Measurements from ENCODE around the gene C19orf73. TPM values are rescaled to one million over a fixed set of nuclear protein-coding genes. Genes with fewer than 3 reads are reported as not detected.

The C19orf73 gene
- total and polyA plus RNA-seq, 9 of the 15 experiments (the other 6 are each of a cell fraction or from before 2014, with no cell fraction given), result 0.08 to 7.4 (median 1.4) TPM

DNA sequence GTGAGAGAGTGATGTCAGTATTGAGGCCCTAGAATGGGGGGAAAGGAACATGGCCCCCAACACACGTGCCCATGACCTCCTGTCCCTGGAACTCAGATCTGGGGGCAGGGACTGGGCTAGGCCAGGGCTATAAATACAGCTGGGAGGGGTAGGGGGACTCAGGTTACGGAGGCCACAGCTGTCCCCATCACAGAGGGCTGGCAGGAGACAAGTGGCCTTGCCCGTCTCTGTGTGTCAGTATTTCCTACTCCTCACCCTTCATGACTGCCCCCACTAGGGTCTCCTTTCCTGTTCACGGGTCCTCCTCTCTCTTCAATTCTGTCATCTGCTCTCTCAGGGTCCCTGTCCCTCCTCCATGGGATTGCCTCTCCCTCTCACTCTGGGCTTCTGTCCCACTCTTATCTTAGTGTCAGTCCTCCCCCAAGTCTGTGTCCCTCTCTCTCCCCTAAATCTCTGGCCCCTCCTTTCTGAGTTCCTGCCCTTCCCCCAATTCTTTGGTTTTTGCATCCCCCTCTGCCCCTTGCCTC, 36.9 kb upstream of the C19orf73 start (continued):
- TF ChIP-seq THRAP3 (IDR thresholded peaks at IDR 0.05; ENCODE audit: borderline replicate concordance), result no peak
- TF ChIP-seq, protein P1, sequence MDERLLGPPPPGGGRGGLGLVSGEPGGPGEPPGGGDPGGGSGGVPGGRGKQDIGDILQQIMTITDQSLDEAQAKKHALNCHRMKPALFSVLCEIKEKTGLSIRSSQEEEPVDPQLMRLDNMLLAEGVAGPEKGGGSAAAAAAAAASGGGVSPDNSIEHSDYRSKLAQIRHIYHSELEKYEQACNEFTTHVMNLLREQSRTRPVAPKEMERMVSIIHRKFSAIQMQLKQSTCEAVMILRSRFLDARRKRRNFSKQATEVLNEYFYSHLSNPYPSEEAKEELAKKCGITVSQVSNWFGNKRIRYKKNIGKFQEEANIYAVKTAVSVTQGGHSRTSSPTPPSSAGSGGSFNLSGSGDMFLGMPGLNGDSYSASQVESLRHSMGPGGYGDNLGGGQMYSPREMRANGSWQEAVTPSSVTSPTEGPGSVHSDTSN (CRISPR knock-in tag; IDR thresholded peaks at IDR 0.05; ENCODE audit: low read depth), result no peak
- TF ChIP-seq, protein P1 (tag; conservative IDR thresholded peaks at IDR 0.05; ENCODE audit: low read depth), result 0 out of 2 replicates have a peak, but pooled peaks have one; percentile 5
- TF ChIP-seq JUND (IDR thresholded peaks at IDR 0.05; ENCODE audit: borderline replicate concordance, low read depth, low read length), result 0 out of 2 replicates have a peak, but pooled peaks have one; percentile 8
- no peak; the same call in 2 of the 3 replicates for TF ChIP-seq JUND (tag; IDR thresholded peaks at IDR 0.05; ENCODE audit: borderline replicate concordance, low read depth, low read length)
- no peak for TF ChIP-seq FOXJ3 (CRISPR knock-in tag; IDR thresholded peaks at IDR 0.05)
- TF ChIP-seq ARID2 (IDR thresholded peaks at IDR 0.05), result no peak
- TF ChIP-seq DPF2 (IDR thresholded peaks at IDR 0.05), result peak; percentile 83
- TF ChIP-seq GATAD2A (IDR thresholded peaks at IDR 0.05), result peak; percentile 64
- TF ChIP-seq, protein P2, sequence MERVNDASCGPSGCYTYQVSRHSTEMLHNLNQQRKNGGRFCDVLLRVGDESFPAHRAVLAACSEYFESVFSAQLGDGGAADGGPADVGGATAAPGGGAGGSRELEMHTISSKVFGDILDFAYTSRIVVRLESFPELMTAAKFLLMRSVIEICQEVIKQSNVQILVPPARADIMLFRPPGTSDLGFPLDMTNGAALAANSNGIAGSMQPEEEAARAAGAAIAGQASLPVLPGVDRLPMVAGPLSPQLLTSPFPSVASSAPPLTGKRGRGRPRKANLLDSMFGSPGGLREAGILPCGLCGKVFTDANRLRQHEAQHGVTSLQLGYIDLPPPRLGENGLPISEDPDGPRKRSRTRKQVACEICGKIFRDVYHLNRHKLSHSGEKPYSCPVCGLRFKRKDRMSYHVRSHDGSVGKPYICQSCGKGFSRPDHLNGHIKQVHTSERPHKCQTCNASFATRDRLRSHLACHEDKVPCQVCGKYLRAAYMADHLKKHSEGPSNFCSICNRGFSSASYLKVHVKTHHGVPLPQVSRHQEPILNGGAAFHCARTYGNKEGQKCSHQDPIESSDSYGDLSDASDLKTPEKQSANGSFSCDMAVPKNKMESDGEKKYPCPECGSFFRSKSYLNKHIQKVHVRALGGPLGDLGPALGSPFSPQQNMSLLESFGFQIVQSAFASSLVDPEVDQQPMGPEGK (CRISPR knock-in tag; IDR thresholded peaks at IDR 0.05; ENCODE audit: borderline replicate concordance), result no peak
- peak; percentile 63 for TF ChIP-seq USF1 (CRISPR knock-in tag; IDR thresholded peaks at IDR 0.05)
- TF ChIP-seq ZBTB7A (IDR thresholded peaks at IDR 0.05; ENCODE audit: borderline replicate concordance, control insufficient read depth, low read depth, low read length), result peak; percentile 67; the same call in 1 of the 2 replicates
- no peak for TF ChIP-seq SRF (CRISPR knock-in tag; IDR thresholded peaks at IDR 0.05)
- TF ChIP-seq, protein P3, sequence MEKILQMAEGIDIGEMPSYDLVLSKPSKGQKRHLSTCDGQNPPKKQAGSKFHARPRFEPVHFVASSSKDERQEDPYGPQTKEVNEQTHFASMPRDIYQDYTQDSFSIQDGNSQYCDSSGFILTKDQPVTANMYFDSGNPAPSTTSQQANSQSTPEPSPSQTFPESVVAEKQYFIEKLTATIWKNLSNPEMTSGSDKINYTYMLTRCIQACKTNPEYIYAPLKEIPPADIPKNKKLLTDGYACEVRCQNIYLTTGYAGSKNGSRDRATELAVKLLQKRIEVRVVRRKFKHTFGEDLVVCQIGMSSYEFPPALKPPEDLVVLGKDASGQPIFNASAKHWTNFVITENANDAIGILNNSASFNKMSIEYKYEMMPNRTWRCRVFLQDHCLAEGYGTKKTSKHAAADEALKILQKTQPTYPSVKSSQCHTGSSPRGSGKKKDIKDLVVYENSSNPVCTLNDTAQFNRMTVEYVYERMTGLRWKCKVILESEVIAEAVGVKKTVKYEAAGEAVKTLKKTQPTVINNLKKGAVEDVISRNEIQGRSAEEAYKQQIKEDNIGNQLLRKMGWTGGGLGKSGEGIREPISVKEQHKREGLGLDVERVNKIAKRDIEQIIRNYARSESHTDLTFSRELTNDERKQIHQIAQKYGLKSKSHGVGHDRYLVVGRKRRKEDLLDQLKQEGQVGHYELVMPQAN (IDR thresholded peaks at IDR 0.05; ENCODE audit: borderline replicate concordance), result peak; percentile 14; the same call in 1 of the 2 replicates
- no peak for TF ChIP-seq STAT6 (CRISPR knock-in tag; IDR thresholded peaks at IDR 0.05)
- peak; percentile 30 to 77 (median 44) for TF ChIP-seq YY1 (IDR thresholded peaks at IDR 0.05; ENCODE audit: borderline replicate concordance in 1 of 3, control insufficient read depth in 1 of 3, extremely low read depth in 1 of 3, insufficient read depth in 3 of 3, insufficient read length in 1 of 3, insufficient replicate concordance in 2 of 3, low read depth in 1 of 3, low read length in 2 of 3)

Data from K562 (cell line).